Thymus (tissue), 11 donors: Measurements from ENCODE around the gene TRIM47. TPM values are rescaled to one million over a fixed set of nuclear protein-coding genes. Genes with fewer than 3 reads are reported as not detected.

Experiments used
- DNase-seq, 9 donors: peaks; one replicate each; pipeline ENCODE4 v3.0.0-alpha.2; 2013; ENCODE audit warnings: low spot score in 9 of 9, low read depth in 6 of 9, missing footprints in 1 of 9
- H3K27ac ChIP-seq, 2 donors: one replicate each; pipeline ENCODE4 v1.5.1; 2013; ENCODE audit warnings: control low read depth in 1 of 2, low read depth in 1 of 2, low read length in 1 of 2, mild to moderate bottlenecking in 1 of 2, moderate library complexity in 1 of 2
- H3K27me3 ChIP-seq, 2 donors: one replicate each; pipeline ENCODE4 v1.5.1; 2013; ENCODE audit warnings: low read length in 1 of 2; ENCODE audit not compliant: control insufficient read depth in 2 of 2, insufficient read depth in 1 of 2
- H3K36me3 ChIP-seq, 2 donors: one replicate each; pipeline ENCODE4 v1.5.1; 2013; ENCODE audit warnings: low read length in 1 of 2, mild to moderate bottlenecking in 1 of 2, moderate library complexity in 1 of 2; ENCODE audit not compliant: control insufficient read depth in 2 of 2, insufficient read depth in 2 of 2
- H3K4me1 ChIP-seq, 2 donors: one replicate each; pipeline ENCODE4 v1.5.1; 2013; ENCODE audit warnings: low read length in 2 of 2; ENCODE audit not compliant: control insufficient read depth in 2 of 2, insufficient read depth in 2 of 2
- H3K4me3 ChIP-seq, 2 donors: one replicate each; pipeline ENCODE4 v1.5.1; 2013; ENCODE audit warnings: low read length in 2 of 2, control low read depth in 1 of 2, mild to moderate bottlenecking in 1 of 2
- H3K9me3 ChIP-seq, 2 donors: one replicate each; pipeline ENCODE4 v1.5.1; 2013; ENCODE audit warnings: low read length in 1 of 2, mild to moderate bottlenecking in 1 of 2; ENCODE audit not compliant: control insufficient read depth in 2 of 2, insufficient read depth in 1 of 2
- WGBS: extraction: QIAGEN DNeasy Blood & Tissue Kit; methylation state at CpG from one replicate; pipeline ENCODE4 v1.1.7; 2013; 5-methylcytosine and 5-hydroxymethylcytosine counted together
- polyA plus RNA-seq: library from polyadenylated mRNA; stranded (reverse); fragments of 200-250 nt; gene quantifications from one replicate; pipeline ENCODE4 v1.2.3, GENCODE V29; 2013
- total RNA-seq: library from RNA; stranded (reverse); fragments of 120-200 nt; gene quantifications from one replicate; pipeline ENCODE4 v1.2.4, GENCODE V29; 2013
- donor health status: healthy.

Gene TRIM47
- total and polyA plus RNA-seq, 2 donors: 12.6 to 22.8 TPM

DNA sequence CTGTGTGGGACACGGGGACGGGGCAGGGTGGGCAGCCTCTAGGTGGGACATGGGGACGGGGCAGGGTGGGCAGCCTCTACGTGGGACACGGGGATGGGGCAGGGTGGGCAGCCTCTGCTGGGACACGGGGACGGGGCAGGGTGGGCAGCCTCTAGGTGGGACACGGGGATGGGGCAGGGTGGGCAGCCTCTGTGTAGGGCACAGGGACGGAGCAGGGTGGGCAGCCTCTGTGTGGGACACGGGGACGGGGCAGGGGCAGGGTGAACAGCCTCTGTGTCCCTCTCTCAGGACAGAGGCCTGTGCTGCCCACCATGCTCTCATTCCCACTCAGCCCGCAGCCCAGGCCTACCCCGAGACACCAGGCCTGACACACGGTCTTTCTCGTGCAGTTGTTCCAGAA, 43.2 kb upstream of the TRIM47 start:
- H3K4me1 ChIP-seq: peaks cover 0 to 3% of the 10 kb centered on the region in 2 donors
- peaks cover 11 to 41% of the 10 kb centered on the region in 2 donors for H3K36me3 ChIP-seq
- H3K9me3 ChIP-seq: no peaks in the 10 kb centered on the region
- DNase-seq: no peak
- H3K27ac ChIP-seq: no peak overlapping the region
- 98% methylated on average over 15 of the region's 15 CpGs for WGBS
- H3K4me3 ChIP-seq: no peak overlapping the region
- no peaks in the 10 kb centered on the region for H3K27me3 ChIP-seq

DNA sequence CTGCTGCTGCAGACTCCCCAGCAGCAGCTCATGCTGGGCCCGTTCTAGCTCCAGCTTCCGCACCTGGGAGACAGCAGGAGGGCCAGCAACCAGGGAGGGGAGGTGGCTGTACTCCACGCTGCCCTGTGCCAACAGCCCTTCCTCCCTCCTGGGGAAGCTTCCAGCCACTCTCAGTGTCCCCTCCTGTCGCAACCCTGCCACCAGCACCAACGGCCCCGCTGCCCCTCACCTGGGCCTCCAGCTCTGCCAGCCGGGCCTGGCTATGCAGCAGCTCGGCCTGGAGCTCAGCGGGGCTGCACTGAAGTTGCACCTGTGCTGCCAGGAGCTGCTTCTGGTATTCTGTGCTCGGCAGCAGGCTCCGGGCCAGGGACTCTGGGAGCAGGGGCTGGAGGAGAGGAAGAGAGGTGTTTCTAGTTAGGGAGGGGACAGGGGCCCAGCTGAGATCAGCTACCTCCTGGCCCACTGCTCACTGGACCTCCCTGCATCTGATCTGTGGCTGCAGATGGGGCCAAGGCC, 41.7 kb upstream of the TRIM47 start:
- DNase-seq: no peak
- no peak overlapping the region for H3K27ac ChIP-seq
- peaks cover 0 to 31% of the 10 kb centered on the region in 2 donors for H3K36me3 ChIP-seq
- WGBS: 96% methylated on average over 11 of the region's 11 CpGs
- no peak overlapping the region for H3K4me3 ChIP-seq
- H3K27me3 ChIP-seq: no peaks in the 10 kb centered on the region
- H3K9me3 ChIP-seq: no peaks in the 10 kb centered on the region
- H3K4me1 ChIP-seq: peaks cover 0 to 3% of the 10 kb centered on the region in 2 donors

DNA sequence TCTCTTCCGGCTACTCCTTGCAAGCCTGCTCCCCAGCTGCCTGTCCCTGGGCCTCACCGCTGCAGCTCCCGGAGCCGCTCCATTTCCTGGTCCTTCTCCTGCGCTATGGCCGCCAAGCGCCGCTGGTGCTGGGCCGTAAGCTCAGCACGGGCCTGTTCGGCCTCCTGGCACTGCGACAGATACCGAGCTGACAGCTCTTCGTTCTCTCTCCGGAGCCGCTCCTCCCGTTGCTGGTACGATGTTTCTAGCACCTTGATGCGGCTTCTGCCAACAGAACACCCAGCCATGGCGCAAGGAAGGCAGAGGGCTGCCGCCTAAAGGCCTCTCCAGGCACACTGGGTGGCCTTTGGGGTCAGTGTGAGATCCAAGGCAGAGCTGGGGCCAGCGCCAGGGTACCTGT, 41.2 kb upstream of the TRIM47 start:
- H3K4me1 ChIP-seq: peaks cover 0 to 3% of the 10 kb centered on the region in 2 donors
- no peaks in the 10 kb centered on the region for H3K9me3 ChIP-seq
- H3K27ac ChIP-seq: no peak overlapping the region
- H3K36me3 ChIP-seq: peaks cover 2 to 29% of the 10 kb centered on the region in 2 donors
- no peak for DNase-seq
- no peaks in the 10 kb centered on the region for H3K27me3 ChIP-seq
- H3K4me3 ChIP-seq: no peak overlapping the region
- WGBS: 97% methylated on average over 22 of the region's 22 CpGs

DNA sequence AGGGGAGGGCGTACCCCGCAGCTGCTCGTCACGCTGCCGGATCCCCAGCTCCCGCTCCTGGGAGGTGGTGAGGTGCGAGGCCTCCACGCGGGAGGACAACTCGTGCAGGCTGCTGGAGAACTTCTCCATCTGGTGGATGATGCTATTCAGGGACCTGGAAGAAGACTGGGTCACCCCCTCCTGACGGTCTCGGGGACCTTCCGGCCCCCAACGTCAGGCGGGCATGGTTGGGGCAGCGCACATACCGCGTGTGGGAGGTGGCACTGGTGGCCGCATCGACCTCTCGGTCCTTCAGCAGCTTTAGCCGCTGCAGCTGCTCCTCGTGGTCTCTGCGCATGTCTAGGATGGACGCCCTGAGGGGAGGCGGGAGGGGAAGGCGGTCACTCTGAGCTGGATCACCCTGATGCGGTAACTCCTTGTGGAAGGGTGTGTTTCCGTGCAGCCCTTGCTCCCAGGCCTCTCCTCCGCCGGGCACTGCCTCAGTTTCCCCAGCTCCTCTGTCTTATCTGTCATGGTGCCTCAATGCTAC, 39.6 kb upstream of the TRIM47 start:
- DNase-seq: no peak
- 97% methylated on average over 31 of the region's 31 CpGs for WGBS

DNA sequence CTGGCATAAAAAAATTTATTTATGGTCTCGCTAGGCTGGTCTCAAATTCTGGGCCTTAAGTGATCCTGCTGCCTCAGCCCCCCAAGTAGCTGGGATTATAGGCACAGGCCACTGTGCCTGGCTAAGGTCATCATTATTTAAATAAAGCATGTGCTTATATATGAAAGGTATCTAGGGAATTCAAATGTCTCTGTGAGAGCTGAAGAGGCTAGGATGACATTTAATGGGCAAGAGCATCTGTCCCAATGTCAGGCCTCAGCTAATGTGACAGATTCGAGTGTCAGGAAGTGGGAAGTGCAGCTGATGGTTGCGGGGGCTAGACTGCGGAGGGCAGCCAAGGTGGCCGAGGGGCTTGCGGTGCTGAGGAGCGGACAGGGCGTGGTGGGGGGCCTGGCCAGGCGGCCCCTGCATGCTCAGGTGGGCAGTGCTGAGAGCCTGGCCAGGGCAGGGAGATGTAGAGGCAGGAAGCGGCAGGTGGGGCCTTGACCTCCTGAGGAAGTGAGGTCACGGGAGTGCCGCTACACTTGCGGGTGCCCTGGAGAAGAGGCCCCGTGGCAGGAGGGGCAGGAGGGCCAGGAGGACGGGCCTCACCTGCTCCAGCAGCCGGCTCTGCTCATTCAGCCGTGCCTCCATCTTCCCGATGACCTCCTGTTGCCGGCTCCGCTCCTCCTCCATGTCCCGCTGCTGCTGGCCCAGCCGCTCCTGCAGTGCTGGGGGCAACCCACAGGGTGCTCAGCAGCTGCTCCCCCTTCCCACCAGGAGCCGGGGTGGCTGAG, 38.9 kb upstream of the TRIM47 start:
- Histone ChIP-seq H3K36me3 (peaks cover 2 to 28% of the 10 kb centered on the region in 2 donors), H3K9me3 (no peaks in the 10 kb centered on the region), H3K27ac (no peak overlapping the region), H3K27me3 (no peaks in the 10 kb centered on the region), H3K4me3 (no peak overlapping the region), H3K4me1 (peaks cover 0 to 3% of the 10 kb centered on the region in 2 donors)
- whole genome bisulfite sequencing: 86% methylated on average over 23 of the region's 23 CpGs
- no peak for DNase-seq

More for the DNA sequence above, 39.6 kb upstream of the TRIM47 start:
- no peaks in the 10 kb centered on the region for H3K9me3 ChIP-seq
- no peak overlapping the region for H3K4me3 ChIP-seq
- H3K4me1 ChIP-seq: peaks cover 0 to 3% of the 10 kb centered on the region in 2 donors
- H3K27ac ChIP-seq: no peak overlapping the region
- H3K27me3 ChIP-seq: no peaks in the 10 kb centered on the region
- H3K36me3 ChIP-seq: peaks cover 2 to 32% of the 10 kb centered on the region in 2 donors

DNA sequence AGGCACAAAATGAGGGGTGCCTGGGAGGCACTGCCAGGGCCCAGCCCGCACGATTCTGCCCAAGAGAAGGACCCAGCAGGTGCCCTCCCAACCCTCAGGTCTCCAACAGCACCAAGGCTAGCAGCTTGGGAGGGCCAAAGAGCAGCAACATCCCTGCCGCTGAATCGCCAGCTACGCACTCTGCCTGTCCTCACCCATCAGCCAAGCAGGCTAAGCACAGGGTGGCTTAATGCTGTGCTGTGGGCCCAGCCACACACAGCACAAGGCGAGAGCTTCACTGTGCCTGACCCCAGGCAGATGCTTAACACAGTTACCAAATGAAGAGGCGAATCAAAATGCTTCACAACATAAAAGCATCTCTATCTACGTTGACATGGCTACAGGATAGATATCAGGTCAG, 36.9 kb upstream of the TRIM47 start:
- Histone ChIP-seq H3K36me3 (peaks cover 5 to 32% of the 10 kb centered on the region in 2 donors), H3K27ac (no peak overlapping the region), H3K27me3 (no peaks in the 10 kb centered on the region), H3K4me3 (no peak overlapping the region), H3K9me3 (no peaks in the 10 kb centered on the region), H3K4me1 (peaks cover 0 to 5% of the 10 kb centered on the region in 2 donors)
- DNase-seq: no peak
- 86% methylated on average over 8 of the region's 8 CpGs for WGBS

DNA sequence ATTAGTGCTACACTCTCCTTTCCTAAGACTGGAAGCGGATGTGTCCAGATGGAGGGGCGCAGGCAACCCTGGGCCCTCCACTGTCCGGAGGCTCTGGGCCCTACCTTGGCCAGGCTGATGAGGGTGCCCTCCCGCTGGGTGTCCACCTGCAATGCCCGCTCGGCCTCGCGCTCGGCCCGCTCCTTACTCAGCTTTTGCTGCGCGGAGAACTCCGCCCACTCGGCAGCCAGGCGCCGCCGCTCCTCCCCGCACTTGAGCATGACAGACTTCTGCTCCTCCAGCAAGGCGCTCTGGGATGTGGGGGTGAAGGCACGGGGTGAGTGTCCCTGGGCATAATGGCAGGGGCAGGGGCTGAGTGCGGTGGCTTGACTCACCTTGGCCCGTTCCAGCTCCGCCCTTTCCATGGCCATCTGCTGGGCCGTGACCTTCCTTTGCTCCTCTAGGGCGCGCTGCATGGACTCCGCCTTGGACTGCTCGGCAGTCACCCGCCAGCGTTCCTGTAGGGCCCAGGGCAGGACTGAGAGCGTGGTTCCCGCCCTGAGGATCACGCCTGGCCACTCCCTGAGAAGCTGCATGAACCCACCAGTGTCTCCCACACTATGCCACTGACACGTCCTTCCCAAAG, 36.4 kb upstream of the TRIM47 start:
- WGBS: 98% methylated on average over 34 of the region's 34 CpGs
- no peak overlapping the region for H3K27ac ChIP-seq
- H3K4me3 ChIP-seq: no peak overlapping the region
- no peaks in the 10 kb centered on the region for H3K9me3 ChIP-seq
- DNase-seq: no peak
- H3K27me3 ChIP-seq: no peaks in the 10 kb centered on the region
- H3K4me1 ChIP-seq: peaks cover 3 to 10% of the 10 kb centered on the region in 2 donors
- H3K36me3 ChIP-seq: peaks cover 5 to 27% of the 10 kb centered on the region in 2 donors

DNA sequence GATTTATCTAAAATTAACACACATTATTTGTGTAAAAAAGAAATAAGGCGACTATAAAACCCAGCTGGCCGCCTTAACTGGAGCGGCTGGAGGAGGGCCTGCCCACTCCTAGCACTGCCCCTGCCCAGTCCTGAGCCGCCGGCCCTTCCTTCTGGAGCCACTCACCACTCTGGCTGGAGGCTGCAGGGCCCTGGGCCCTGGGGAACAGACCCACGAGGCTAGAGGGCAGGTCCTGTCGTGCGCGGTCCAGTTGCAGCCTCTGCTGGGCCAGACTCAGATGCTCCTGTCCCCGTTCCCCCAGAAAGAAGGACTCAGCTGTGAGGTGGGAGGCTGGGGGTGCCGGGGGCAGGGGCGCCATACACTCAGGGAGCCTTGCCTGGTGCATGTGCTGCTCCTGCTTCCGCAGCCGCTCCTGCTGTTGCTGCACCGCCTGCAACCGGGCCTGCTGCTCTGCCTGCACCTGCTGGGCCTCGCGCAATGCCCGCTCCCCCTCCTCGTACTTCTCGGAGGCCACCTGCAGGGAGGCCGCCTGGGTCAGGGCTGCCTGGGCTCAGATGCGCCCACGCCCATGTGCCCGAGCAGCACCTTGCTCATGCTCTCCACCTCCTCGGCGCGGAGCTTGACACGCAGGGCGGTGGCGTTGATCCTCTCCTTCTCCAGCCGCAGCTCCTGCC, 35.3 kb upstream of the TRIM47 start:
- 98% methylated on average over 32 of the region's 32 CpGs for WGBS
- H3K36me3 ChIP-seq: peaks cover 5 to 22% of the 10 kb centered on the region in 2 donors
- no peaks in the 10 kb centered on the region for H3K27me3 ChIP-seq
- DNase-seq: no peak
- peaks cover 11 to 17% of the 10 kb centered on the region in 2 donors for H3K4me1 ChIP-seq
- H3K4me3 ChIP-seq: no peak overlapping the region
- no peaks in the 10 kb centered on the region for H3K9me3 ChIP-seq
- H3K27ac ChIP-seq: no peak overlapping the region
